Astrocyte of the cerebellum (primary cell): Measurements from ENCODE around the gene OBSCN.

ENCODE experiments used
- DNase-seq: peaks from one replicate; pipeline ENCODE4 v3.0.0-alpha.2; 2011; ENCODE audit warnings: low read depth
- H3K4me3 ChIP-seq: 2 replicates; pipeline ENCODE4 v1.5.1; 2011; ENCODE audit warnings: mild to moderate bottlenecking, low read depth, low read length, moderate library complexity
- in situ Hi-C: cut with HindIII; loops from 2 replicates; pipeline ENCODE4 v1.10.0; 2017; ENCODE audit warnings: low sequenced_read_pairs
- TF ChIP-seq, protein P1 (sequence below): IDR thresholded peaks from 2 replicates; pipeline ENCODE4 v1.5.1; 2012; ENCODE audit warnings: low read length, low read depth, moderate library complexity, mild to moderate bottlenecking; ENCODE audit errors: missing control alignments

The OBSCN gene

GRCh38 chr1:228353601-228354371 is 145.9 kb downstream of the OBSCN start:
- TF ChIP-seq, protein P1, sequence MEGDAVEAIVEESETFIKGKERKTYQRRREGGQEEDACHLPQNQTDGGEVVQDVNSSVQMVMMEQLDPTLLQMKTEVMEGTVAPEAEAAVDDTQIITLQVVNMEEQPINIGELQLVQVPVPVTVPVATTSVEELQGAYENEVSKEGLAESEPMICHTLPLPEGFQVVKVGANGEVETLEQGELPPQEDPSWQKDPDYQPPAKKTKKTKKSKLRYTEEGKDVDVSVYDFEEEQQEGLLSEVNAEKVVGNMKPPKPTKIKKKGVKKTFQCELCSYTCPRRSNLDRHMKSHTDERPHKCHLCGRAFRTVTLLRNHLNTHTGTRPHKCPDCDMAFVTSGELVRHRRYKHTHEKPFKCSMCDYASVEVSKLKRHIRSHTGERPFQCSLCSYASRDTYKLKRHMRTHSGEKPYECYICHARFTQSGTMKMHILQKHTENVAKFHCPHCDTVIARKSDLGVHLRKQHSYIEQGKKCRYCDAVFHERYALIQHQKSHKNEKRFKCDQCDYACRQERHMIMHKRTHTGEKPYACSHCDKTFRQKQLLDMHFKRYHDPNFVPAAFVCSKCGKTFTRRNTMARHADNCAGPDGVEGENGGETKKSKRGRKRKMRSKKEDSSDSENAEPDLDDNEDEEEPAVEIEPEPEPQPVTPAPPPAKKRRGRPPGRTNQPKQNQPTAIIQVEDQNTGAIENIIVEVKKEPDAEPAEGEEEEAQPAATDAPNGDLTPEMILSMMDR = no peak

GRCh38 chr1:228354390-228355320 is 146.8 kb downstream of the OBSCN start:
- TF ChIP-seq, protein P1 = no peak
- in situ Hi-C loops = no loop called here
- H3K4me3 ChIP-seq = no peak overlapping the region
- no peak for DNase-seq

More at GRCh38 chr1:228353601-228354371, 145.9 kb downstream of the OBSCN start:
- no peak for DNase-seq
- in situ Hi-C loops = no loop called here
- H3K4me3 ChIP-seq = no peak overlapping the region

DNA sequence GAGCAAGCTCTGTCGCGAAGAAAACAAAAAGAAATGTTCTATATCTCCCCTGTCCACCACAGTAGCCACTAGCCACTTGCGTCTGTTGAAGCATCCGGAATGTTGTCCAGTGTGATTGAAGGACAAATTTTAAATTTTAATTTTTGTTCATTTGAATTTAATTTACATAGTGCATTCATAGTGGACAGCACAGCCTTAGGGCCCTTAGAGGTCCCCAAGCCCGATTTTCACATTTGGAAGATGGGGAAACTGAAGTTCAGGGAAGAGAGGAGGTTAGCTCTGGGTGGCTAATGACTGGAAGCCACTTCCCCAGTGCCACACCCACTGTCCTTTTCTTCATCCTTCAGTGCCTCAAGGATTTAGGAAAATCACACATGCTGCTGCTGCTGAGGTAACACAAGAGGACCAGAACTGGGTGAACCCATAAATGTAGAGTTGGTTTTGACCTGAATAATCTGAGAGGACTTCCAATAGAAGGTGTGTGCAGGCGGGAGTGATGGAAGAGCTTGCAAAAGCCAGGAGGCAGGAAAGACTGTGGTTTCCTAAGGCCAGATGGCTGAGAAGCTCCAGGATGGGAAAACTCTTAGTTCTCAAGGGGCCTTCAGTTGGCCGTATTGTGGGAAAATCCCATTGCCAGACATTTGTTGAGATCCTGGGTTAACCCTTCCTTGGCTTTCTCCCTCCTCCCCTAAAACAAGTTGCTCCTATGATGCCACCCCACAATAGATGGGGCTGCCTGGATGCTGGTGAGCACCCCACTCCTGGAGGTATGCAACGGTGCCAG is 149.2 kb downstream of the OBSCN start:
- DNase-seq = no peak
- no peak overlapping the region for H3K4me3 ChIP-seq
- TF ChIP-seq, protein P1 = no peak
- in situ Hi-C loops = no loop called here

GRCh38 chr1:228358039-228358763 is 150.4 kb downstream of the OBSCN start:
- no peak overlapping the region for H3K4me3 ChIP-seq
- TF ChIP-seq, protein P1 = no peak
- in situ Hi-C loops = no loop called here
- DNase-seq = no peak

DNA sequence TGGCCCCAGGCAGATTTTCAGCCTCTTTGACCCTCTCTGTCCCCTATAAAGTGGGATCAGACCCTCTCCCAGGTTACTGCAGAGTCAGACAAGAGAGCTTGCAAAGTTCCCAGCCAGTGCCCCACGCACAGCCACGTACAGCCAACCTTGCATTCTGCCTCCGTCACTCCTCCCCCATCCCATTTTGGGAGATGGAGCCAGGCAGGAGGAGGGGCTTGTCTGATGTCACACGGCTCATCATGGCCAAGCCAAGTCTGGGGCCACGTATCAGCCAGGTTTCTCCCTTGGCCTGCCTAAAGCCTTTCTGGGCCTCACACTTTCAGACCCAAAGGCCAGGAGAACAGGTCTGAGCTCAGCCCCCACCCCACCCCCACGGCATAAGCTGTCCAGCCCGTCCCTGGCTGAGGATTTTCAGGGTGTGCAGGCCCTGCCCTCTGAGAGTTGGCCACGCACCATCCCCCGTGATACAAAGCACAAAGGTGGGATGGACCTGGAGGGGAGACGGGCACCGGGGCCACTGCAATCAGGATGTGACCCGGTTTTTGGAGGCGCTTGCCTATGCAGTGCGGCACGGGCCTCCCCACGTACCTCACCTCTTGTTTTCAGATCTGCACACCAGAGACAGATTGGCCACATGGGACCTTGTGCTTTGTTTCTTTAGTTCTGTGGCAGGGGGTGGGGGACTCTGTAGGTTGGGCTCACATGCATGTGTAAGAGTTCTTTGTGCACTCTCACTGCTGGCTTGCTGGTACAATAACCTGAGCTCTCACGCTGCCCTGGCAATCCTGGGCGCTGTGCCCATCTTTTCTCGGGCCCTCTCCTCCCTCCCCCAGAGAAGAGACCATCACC is 151.1 kb downstream of the OBSCN start:
- TF ChIP-seq, protein P1 = no peak
- in situ Hi-C loops = no loop called here
- DNase-seq = no peak

More for the DNA sequence above, 151.1 kb downstream of the OBSCN start:
- no peak overlapping the region for H3K4me3 ChIP-seq
